Kidney epithelial cell (primary cell): ENCODE results near the gene PROM1. TPM values are rescaled to one million over a fixed set of nuclear protein-coding genes. Genes with fewer than 3 reads are reported as not detected.

Experiments
- DNase-seq: peaks from one replicate; pipeline ENCODE4 v3.0.0-alpha.2; 2010; ENCODE audit warnings: low read depth
- H3K27me3 ChIP-seq: 2 replicates; pipeline ENCODE4 v1.6.0; 2011; ENCODE audit warnings: low read length; ENCODE audit not compliant: control insufficient read depth, insufficient read depth
- H3K36me3 ChIP-seq: 2 replicates; pipeline ENCODE4 v1.5.1; 2011; ENCODE audit warnings: low read length; ENCODE audit not compliant: control insufficient read depth, insufficient read depth
- H3K4me3 ChIP-seq: 2 replicates; pipeline ENCODE4 v1.5.1; 2011; ENCODE audit warnings: low read depth, mild to moderate bottlenecking, control low read depth, low read length
- total RNA-seq: library from RNA; depleted of rRNA; stranded (reverse); fragments of >200 nt; gene quantifications from 2 replicates; pipeline ENCODE4 v1.2.3, GENCODE V29; 2015
- TF ChIP-seq, protein P1 (sequence below): IDR thresholded peaks from 2 replicates; pipeline ENCODE4 v1.5.1; 2011; ENCODE audit warnings: mild to moderate bottlenecking, moderate library complexity, low read length, control low read depth, inconsistent platforms; ENCODE audit not compliant: insufficient read depth, poor library complexity, severe bottlenecking

The PROM1 gene
- total RNA-seq, 1 donor from 2014 or later: 69.0 TPM

GRCh38 chr4:15934259-15934658 is 149.6 kb downstream of the PROM1 start:
- H3K27me3 ChIP-seq: no peaks in the 10 kb centered on the region
- TF ChIP-seq, protein P1, sequence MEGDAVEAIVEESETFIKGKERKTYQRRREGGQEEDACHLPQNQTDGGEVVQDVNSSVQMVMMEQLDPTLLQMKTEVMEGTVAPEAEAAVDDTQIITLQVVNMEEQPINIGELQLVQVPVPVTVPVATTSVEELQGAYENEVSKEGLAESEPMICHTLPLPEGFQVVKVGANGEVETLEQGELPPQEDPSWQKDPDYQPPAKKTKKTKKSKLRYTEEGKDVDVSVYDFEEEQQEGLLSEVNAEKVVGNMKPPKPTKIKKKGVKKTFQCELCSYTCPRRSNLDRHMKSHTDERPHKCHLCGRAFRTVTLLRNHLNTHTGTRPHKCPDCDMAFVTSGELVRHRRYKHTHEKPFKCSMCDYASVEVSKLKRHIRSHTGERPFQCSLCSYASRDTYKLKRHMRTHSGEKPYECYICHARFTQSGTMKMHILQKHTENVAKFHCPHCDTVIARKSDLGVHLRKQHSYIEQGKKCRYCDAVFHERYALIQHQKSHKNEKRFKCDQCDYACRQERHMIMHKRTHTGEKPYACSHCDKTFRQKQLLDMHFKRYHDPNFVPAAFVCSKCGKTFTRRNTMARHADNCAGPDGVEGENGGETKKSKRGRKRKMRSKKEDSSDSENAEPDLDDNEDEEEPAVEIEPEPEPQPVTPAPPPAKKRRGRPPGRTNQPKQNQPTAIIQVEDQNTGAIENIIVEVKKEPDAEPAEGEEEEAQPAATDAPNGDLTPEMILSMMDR: no peak
- H3K4me3 ChIP-seq: no peak overlapping the region
- H3K36me3 ChIP-seq: no peaks in the 10 kb centered on the region
- no peak for DNase-seq

GRCh38 chr4:15931451-15932210 is 152.2 kb downstream of the PROM1 start:
- Histone ChIP-seq H3K27me3 (no peaks in the 10 kb centered on the region), H3K4me3 (no peak overlapping the region), H3K36me3 (no peaks in the 10 kb centered on the region)
- no peak for DNase-seq
- TF ChIP-seq, protein P1: no peak

DNA sequence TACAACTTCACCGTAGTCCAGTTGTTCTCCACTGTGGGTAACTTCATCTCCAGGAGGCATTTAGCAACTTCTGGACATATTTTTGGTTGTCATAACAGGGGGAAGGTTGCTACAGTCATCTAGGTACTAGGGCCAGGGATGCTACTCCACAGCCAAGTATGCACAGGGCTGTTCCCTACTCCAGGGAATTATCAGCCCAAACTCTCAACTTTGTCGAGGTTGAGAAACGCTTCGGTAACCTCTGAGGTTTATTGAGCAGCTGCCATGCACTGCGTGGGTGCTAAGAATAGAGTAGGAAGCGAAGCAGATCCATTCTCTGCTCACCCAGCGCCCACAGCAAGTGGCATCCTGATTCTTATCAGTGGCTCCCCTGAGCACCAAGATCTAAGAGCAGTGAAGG is 153.5 kb downstream of the PROM1 start:
- TF ChIP-seq, protein P1: no peak
- H3K27me3 ChIP-seq: no peaks in the 10 kb centered on the region
- H3K36me3 ChIP-seq: no peaks in the 10 kb centered on the region
- no peak for DNase-seq
- no peak overlapping the region for H3K4me3 ChIP-seq

DNA sequence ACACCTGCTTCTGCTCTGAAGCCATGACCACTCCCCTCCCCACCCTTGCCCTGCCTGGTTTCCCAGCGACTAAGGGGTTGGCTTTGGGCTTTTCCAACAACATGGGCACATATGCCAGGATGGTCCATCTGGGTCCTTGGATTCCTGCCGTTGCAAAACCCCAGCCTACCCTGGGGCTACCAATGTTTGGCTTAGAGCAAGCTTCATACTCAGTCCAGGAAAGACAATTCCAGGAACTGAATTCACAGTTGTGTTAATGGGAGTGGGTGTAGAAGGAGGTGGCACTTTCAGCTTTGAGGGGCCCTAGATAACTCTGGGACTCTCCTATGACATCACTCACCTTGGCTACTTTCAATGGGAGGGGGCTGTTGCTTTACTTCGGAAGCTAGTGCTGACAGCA is 154.3 kb downstream of the PROM1 start:
- TF ChIP-seq, protein P1: no peak
- DNase-seq: no peak
- Histone ChIP-seq H3K36me3 (no peaks in the 10 kb centered on the region), H3K4me3 (no peak overlapping the region), H3K27me3 (no peaks in the 10 kb centered on the region)

- Histone ChIP-seq H3K36me3 (no peaks in the 10 kb centered on the region), H3K4me3 (no peak overlapping the region), H3K27me3 (no peaks in the 10 kb centered on the region)
- TF ChIP-seq, protein P1: no peak
- no peak for DNase-seq
These were observed 154.9 kb downstream of the PROM1 start for GRCh38 chr4:15928883-15929282.

DNA sequence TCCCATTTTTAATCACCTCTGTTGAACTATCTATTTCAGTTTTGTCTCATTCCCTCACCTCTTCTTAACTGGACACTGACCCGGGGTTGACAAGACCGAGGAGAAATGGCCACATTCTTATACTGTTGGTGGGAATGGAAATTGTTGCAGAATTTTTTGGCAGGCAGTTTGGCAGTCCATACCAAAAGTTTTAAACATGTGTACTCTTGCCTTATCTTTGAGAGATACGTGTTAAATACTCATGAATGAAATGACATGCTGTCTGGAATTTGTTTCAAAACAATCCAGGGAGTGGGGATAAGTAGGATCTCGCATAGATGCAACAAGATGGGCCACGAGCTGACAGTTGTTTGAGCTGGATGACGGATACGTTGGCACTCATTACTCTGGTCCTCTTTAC is 157.3 kb downstream of the PROM1 start:
- no peak overlapping the region for H3K4me3 ChIP-seq
- H3K27me3 ChIP-seq: no peaks in the 10 kb centered on the region
- no peak for DNase-seq
- no peaks in the 10 kb centered on the region for H3K36me3 ChIP-seq
- TF ChIP-seq, protein P1: no peak
